SK-N-SH treated with all-trans-retinoic acid at 6 μM for 48 hours (cell line): ENCODE data around the gene SLX4IP.

Source experiments
- CREB5 ChIP-seq: fragments of 250-450 bp; sonication (Bioruptor Pico); IDR thresholded peaks from 2 replicates; pipeline ENCODE4 v1.5.1; 2020; ENCODE audit warnings: low read depth, mild to moderate bottlenecking, moderate library complexity
- CSRNP3 ChIP-seq: fragments of 250-450 bp; sonication (Bioruptor Pico); IDR thresholded peaks from 2 replicates; pipeline ENCODE4 v1.5.1; 2021; ENCODE audit warnings: mild to moderate bottlenecking, moderate library complexity
- ESRRG ChIP-seq: fragments of 250-450 bp; sonication (Bioruptor Pico); IDR thresholded peaks from 2 replicates; pipeline ENCODE4 v1.6.1; 2021; ENCODE audit warnings: mild to moderate bottlenecking
- GLIS3 ChIP-seq: fragments of 250-450 bp; sonication (Bioruptor Pico); IDR thresholded peaks from 2 replicates; pipeline ENCODE4 v1.5.0; 2020; ENCODE audit warnings: mild to moderate bottlenecking, moderate library complexity
- ISL1 ChIP-seq: fragments of 250-450 bp; sonication (Bioruptor Pico); IDR thresholded peaks from 2 replicates; pipeline ENCODE4 v2.1.2; 2022; ENCODE audit warnings: mild to moderate bottlenecking, moderate library complexity
- OSR1 ChIP-seq: fragments of 250-450 bp; sonication (Bioruptor Pico); IDR thresholded peaks from 2 replicates; pipeline ENCODE4 v1.8.0; 2022; ENCODE audit warnings: moderate library complexity, mild to moderate bottlenecking, inconsistent platforms
- PATZ1 ChIP-seq: fragments of 250-450 bp; sonication (Bioruptor Pico); IDR thresholded peaks from 2 replicates; pipeline ENCODE4 v1.8.0; 2020; ENCODE audit warnings: mild to moderate bottlenecking, moderate library complexity, borderline replicate concordance
- POU6F1 ChIP-seq: fragments of 250-450 bp; sonication (Bioruptor Pico); IDR thresholded peaks from 2 replicates; pipeline ENCODE4 v1.8.0; 2021; ENCODE audit warnings: low read depth, mild to moderate bottlenecking, moderate library complexity, borderline replicate concordance
- TCF4 ChIP-seq: fragments of 250-450 bp; sonication (Bioruptor Pico); IDR thresholded peaks from 2 replicates; pipeline ENCODE4 v1.8.0; 2021; ENCODE audit warnings: mild to moderate bottlenecking, moderate library complexity, borderline replicate concordance
- TSHZ2 ChIP-seq: fragments of 250-450 bp; sonication (Bioruptor Pico); IDR thresholded peaks from 2 replicates; pipeline ENCODE4 v1.5.0; 2020; ENCODE audit warnings: mild to moderate bottlenecking, moderate library complexity
- ZC3H10 ChIP-seq: fragments of 250-450 bp; sonication (Bioruptor Pico); IDR thresholded peaks from 2 replicates; pipeline ENCODE4 v1.5.1; 2021; ENCODE audit warnings: mild to moderate bottlenecking, moderate library complexity
- ZFP30 ChIP-seq: fragments of 450-650 bp; formaldehyde crosslinking; IDR thresholded peaks from 2 replicates; pipeline ENCODE4 v1.5.0; 2022; ENCODE audit warnings: mild to moderate bottlenecking, moderate library complexity

GRCh38 chr20:10540636-10541493 lies 105.8 kb downstream of the SLX4IP start:
- TF ChIP-seq CSRNP3 (CRISPR knock-in tag) = no peak
- no peak for TF ChIP-seq CREB5 (CRISPR knock-in tag)
- no peak for TF ChIP-seq TCF4
- TF ChIP-seq ZFP30 (CRISPR knock-in tag) = no peak
- no peak for TF ChIP-seq ZC3H10 (CRISPR knock-in tag)
- TF ChIP-seq GLIS3 (CRISPR knock-in tag) = no peak
- no peak for TF ChIP-seq ISL1
- TF ChIP-seq ESRRG (CRISPR knock-in tag) = no peak
- no peak for TF ChIP-seq OSR1 (CRISPR knock-in tag)
- TF ChIP-seq POU6F1 = no peak
- TF ChIP-seq TSHZ2 (CRISPR knock-in tag) = no peak
- no peak for TF ChIP-seq PATZ1 (CRISPR knock-in tag)
